Measurements from ENCODE around the gene NOX1.
"Not testable (repeated sequence)": the region's sequence is repeated elsewhere in the genome, so short reads cannot be mapped to it uniquely, and the experiment has no call there.

Gene NOX1

DNA sequence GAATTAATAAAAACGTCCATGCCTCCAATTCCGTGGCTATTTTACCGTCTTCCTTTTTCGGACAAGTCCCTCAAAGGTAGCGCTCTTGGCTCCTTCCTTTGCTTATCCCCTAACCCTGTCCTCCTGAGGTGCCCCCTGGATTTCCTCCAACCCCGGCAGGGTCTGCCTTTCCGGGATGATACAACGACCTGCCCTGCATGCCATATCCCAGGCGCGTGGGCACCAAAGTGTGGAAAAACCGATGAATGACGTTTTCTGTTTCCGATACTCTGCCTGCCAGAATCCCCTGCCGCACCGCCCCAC is 54.7 kb downstream of the NOX1 start:
- DNase-seq = no peak

DNA sequence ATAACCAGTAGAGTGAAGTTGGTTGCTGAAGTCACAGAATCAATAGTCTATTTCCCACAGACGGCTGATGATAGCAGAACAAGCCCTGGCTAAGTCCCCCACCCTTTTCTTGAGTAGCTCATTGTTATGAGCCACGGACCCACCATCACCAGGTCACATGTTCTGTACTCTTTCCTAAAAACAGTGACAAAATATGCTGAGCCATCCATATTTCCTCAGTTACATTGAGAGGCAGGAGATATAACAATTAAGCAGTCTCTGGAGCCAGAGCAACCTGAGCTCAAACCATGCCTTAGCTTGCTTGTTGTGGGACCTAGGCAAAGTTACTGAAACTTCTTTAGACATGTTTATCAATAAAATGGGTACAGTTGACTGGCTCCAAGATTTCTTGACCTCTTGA is 56.8 kb downstream of the NOX1 start:
- DNase-seq = no peak

- no peak for DNase-seq
Measured at GRCh38 chrX:100812216-100813158, 61.7 kb downstream of the NOX1 start.

DNA sequence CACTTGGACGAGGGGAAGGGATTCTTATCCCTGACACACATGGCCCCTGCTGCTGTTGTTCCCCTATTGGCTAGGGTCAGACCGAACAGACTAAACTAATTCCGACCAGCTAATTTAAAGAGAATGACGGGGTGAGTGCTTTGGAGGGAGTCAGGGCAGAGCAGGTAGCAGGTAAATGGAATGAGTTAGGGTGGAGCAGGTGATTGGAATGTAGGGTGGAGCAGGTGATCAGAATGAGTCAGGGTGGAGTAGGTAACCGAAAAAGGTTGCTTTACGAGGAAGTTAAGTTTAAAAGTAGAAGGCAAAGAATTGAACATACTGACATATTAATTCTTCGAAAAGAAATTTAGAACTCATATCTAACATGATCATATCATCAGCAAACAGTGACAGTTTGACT is 65.9 kb downstream of the NOX1 start:
- not testable (repeated sequence) for DNase-seq

DNA sequence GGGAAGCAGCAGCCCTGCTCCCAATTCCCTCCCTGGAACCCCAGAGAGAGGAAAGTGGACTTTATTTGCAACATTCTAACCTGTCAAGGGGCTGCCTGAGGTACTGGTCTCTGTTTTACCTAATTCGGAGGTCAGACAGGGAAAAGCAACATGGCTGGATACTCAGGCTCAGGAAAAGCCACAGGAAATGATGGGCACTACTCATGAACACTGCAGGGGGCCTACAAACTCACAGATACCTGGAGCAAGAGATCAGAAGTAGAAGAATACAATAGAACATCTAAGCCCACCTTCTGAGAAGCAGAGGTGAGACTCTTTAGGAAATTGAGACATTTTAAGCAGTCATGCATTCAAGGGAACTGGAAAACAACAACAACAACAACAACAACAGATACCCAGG is 69.4 kb downstream of the NOX1 start:
- no peak for DNase-seq

DNA sequence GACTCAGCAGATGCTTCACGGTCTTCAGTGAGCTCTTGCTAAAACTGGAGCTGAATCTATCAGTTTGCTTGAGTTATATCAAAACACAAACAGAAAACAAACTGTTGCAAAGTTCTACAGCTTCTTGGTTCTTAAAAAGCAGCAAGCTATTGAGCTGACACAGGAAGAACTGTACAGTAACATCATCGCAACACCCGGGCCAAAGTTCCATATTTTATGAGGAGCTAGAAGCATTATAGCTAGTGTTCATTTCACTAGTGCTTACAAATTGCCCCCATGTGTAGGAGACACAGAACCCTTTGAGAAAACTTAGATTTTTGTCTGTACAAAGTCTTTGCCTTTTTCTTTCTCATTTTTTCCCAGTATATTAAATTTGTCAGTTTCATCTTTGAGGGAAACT is 71.3 kb downstream of the NOX1 start:
- DNase-seq = no peak

DNA sequence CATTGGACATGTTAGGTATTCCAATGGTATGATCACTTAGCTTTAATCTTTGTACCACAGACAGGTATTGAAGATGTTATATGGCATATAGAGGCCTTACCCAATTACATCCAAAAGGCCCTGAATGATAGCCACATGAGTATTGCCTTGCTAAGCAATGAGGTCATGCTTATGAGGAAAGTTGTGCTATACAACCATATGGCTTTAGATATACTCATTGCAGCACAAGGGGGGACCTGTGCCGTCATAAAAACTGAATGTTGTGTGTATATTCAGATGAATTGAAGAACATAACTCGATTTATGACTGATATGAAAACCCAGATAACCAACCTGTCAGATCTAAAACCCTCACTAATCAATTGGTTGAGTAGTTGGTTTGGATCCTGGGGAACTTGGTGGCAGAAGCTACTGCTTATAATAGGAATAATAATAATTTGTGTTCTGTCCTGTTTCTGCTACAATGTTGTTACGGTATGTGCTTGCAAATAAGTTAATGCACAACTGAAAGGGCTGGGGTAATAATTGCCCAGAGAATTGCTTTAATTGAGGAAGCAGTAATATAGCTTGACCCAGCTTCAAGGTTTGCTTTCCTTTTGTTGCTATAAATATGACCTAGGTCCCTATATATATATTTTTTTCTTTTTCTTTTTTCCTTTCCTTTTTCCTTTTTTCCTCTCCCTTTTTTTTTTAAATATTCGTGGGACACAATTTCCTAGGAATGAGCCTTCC is 75.5 kb downstream of the NOX1 start:
- DNase-seq = no peak

- no peak for DNase-seq
Measured at GRCh38 chrX:100797359-100797758, 76.8 kb downstream of the NOX1 start.

DNA sequence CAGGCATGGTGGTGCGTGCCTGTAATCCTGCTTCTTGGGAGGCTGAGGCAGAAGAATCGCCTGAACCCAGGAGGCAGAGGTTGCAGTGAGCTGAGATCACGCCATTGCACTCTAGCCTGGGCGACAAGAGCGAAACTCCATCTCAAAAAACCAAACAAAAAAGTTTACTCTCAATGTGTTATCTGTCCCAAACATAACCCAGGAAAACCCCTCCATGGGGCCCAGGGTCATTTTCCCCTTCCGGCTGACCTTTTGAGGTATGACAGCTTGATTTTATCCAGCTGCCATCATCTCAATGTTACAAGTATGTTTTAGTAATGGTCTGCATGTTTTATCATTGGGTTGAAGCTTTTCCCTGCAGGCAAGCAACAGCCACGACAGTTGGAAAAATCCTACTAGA is 77.8 kb downstream of the NOX1 start:
- not testable (repeated sequence) for DNase-seq
